Fibroblast of the aortic adventitia (primary cell): ENCODE measurements around the gene ZIC5. TPM values are rescaled to one million over a fixed set of nuclear protein-coding genes. Genes with fewer than 3 reads are reported as not detected.

Experiments used
- DNase-seq: peaks from one replicate; pipeline ENCODE4 v3.0.0-alpha.2; 2010; ENCODE audit warnings: low read depth
- H3K4me3 ChIP-seq: 2 replicates; pipeline ENCODE4 v1.5.1; 2011; ENCODE audit warnings: low read depth, mild to moderate bottlenecking, control low read depth, low read length, moderate library complexity
- total RNA-seq: library from RNA; depleted of rRNA; stranded (reverse); fragments of >200 nt; gene quantifications from 2 replicates; pipeline ENCODE4 v1.2.3, GENCODE V29; 2012; ENCODE audit warnings: low replicate concordance
- TF ChIP-seq, protein P1 (sequence below): IDR thresholded peaks from 2 replicates; pipeline ENCODE4 v1.5.1; 2011; ENCODE audit warnings: mild to moderate bottlenecking, low read length, control low read depth, inconsistent platforms; ENCODE audit not compliant: insufficient read depth

Gene ZIC5
- total RNA-seq, 1 donor: not detected

DNA sequence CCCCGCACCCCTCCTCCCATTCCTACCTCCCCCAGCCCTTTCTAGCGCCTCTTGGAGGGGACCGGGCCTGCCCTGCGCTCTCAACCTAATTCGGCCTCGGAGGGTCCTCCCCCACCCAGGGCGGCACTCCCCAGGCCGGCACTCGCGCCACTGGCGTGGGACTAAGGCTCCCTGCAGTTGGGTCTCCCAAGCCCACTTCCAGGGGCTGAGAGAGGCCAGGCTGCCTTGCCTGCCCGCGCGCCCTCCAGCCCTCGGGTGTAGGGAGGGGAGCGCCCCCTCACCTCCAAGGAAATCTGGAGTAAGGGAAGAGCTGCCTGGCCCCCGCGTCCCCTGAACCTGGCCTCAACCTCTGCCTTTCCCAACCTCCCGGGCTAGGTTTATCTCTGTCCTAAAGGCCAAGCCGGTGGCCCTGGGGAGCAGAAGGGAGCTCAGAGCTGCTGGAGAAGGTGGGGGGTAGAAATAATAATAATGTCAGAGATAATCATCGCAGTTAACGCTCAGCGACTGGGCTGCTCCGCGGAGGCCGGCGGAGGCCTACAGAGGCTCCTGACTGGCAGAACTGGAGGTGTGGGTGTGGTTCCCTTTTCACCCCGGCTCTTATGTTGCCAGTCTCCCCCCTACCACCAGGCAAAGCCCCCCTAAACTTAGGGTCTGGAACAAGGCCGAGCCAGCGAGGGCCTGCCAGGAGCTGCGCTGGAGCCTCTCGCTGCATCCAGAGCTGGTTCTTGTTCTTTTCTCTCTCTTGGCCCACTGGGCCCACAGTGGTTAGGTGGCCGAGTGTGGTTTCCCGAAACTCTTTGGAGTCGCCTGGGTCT, 19.7 kb upstream of the ZIC5 start:
- no peak for DNase-seq
- no peak overlapping the region for H3K4me3 ChIP-seq
- TF ChIP-seq, protein P1, sequence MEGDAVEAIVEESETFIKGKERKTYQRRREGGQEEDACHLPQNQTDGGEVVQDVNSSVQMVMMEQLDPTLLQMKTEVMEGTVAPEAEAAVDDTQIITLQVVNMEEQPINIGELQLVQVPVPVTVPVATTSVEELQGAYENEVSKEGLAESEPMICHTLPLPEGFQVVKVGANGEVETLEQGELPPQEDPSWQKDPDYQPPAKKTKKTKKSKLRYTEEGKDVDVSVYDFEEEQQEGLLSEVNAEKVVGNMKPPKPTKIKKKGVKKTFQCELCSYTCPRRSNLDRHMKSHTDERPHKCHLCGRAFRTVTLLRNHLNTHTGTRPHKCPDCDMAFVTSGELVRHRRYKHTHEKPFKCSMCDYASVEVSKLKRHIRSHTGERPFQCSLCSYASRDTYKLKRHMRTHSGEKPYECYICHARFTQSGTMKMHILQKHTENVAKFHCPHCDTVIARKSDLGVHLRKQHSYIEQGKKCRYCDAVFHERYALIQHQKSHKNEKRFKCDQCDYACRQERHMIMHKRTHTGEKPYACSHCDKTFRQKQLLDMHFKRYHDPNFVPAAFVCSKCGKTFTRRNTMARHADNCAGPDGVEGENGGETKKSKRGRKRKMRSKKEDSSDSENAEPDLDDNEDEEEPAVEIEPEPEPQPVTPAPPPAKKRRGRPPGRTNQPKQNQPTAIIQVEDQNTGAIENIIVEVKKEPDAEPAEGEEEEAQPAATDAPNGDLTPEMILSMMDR: no peak

DNA sequence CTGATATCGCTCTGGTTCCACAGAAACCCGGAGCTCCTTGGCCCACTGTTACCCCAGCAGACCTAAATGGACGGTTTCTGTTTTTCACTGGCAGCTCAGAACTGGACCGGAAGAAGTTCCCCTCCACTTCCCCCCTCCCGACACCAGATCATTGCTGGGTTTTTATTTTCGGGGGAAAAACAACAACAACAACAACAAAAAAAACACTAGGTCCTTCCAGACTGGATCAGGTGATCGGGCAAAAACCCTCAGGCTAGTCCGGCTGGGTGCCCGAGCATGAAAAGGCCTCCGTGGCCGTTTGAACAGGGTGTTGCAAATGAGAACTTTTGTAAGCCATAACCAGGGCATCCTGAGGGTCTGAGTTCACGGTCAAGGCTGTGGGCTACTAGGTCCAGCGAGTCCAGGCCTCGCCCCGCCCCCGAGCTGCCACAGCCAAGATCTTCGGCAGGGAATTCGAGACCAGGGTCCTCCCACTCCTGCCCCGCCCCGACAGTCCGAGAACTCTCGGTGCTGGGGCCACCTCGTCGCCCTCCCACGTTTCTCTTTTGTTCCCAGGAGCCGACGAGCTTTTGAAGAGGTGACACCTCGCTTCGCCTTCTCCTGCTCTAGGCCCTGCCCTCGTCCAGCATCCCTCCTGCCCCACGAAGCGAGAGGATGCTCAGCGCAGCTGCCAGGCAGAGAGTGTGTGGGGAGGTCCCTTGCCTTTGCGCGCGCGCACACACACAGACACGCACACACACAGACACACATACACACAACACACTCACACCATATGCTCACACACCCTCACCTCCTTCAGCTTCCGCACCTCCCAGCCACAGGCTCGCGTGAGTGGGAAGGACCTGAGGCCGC, 18.8 kb upstream of the ZIC5 start:
- DNase-seq: no peak
- no peak overlapping the region for H3K4me3 ChIP-seq
- TF ChIP-seq, protein P1: no peak

DNA sequence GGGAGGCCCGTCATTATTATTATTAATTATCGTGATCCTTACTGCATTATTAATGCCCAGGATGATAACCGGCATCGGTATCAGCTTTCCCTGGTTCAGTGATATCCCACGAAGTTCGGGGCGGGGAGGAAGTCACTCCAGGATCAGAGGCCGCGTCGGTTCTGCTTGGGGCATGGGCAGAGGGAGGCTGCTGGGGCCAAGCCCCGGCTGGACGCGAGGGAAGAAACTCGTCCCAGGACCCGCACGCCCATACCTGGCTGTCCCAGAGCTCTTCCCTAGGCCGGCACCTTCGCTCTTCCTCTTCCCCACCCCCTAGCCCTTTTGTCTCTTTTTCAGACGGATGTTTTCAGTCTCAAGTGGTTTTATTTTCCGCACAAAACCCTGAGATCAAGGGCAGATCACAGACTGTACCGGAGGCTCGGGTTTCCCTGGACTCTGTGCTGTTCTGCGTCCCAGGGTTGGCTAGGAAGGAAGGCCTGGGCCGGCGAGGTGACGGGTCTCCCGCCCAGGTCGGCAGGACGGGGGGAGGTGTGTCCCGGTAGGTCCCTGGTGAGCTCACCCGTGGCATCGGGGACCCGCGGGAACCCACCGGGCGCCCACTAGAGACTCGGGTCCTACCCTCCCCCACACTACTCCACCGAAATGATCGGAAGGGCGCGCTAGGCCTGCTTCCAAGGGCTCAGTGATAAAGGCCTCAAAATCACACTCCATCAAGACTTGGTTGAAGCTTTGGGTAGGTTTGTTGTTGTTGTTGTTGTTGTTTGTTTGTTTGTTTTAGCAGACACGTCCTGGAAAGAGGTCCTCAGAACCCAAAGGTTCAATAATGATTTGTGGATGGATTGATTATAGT, 17.9 kb upstream of the ZIC5 start:
- H3K4me3 ChIP-seq: no peak overlapping the region
- DNase-seq: no peak
- TF ChIP-seq, protein P1: no peak

DNA sequence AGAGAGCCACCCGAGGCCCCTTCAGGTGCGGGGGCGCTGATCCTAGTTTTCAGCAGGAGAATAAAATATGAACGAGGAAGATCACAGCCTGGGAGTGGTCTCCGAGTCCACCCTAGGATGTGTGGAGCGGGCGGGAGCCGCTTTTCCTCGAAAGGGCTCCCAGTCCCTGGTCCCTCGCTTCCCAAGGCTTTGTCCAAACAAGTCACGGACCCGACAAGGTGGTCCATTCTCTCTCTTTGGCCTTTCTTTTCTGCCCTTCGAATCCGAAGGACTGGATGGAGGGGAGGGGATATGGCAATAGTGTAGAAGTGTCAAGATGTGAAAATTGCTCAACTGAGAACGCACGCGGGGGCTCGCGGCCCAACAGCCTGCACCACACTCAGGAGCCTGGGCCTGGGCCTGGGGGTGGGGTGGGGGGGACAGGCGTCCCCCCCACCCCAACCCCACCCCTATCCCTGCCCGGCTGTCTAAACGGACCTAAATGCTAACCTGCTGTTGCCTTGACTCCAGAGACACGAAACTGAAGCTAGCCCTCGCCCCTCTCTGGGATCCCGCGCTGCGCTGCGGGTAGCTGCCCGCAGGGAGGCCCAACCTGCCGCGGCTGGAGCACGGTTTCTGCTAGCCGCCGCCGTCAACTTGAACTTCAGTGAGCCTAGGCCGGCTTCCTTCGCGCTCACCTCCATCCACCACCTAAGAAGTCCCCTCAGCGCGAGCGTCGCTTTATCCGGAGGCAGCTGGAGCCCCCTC, 17.1 kb upstream of the ZIC5 start:
- H3K4me3 ChIP-seq: no peak overlapping the region
- no peak for DNase-seq
- TF ChIP-seq, protein P1: no peak

DNA sequence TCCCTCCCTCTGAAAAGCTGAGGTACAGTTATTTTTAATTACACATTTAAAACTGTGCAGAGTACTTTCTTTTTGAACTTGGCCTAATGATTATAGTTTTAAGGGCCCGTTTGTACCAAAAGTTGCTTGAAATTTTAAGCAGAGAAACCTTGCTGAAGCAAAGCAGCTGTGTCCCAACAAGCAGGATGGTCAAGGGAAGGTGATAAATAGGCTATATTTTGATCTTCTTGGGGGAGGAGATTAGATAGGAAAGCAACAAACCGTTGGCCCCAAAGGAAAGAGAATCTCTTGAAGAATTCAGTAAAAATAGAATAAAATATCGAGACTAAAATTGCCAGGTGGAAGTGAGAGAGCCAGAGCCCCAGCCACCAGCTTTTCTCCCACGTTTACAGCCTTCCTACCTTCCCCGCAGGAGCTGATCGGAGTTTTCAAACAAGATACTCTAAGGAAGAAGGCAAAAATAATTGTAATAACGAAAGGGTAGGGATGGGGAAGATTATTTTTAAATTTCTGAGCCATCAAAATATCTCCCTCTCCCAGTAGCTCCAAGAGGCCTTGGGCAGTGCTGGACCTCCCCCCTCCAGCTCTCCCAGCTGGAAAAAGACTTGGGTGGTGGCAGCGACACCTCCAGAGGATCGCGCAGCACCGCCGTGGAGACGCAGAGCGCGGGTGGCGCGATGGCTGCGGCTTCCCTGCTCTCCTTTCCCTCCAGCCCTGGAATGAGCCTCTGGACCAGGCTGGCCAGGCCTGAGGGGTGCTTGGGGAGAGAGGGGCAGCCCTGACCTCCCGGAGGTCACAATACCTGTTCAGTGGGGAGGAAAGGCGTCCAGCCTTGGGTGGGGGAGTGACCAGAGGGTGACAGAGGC, 15.8 kb upstream of the ZIC5 start:
- no peak overlapping the region for H3K4me3 ChIP-seq
- TF ChIP-seq, protein P1: no peak
- no peak for DNase-seq
